GM21576 (cell line): ENCODE data around the gene PDIA5.

Experiments
- ATAC-seq: cut with Tn5 transposase; IDR thresholded peaks from one replicate; pipeline ENCODE4 v1.9.1; 2021; ENCODE audit warnings: mild to moderate bottlenecking, moderate library complexity; ENCODE audit not compliant: unreplicated experiment

The PDIA5 gene

DNA sequence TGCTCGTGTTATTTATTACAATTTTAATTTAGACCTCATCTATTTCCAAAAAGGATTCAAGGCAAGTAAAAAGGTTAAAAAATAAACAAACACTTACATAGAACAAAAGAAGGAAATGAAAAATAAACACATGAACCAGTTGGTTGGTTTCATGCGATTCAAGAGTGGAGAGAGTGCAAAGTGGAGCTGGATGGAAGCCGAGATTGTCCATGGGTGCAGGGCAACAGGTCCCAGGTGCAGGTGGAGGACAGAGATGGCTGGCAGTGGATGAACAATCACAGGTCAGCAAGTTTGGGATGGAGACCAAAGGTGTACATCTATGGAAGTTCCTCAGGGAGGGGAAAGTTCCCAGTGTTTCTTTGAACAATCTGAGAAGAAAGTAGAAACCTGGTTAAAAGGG, 27.6 kb upstream of the PDIA5 start:
- no peak for ATAC-seq

DNA sequence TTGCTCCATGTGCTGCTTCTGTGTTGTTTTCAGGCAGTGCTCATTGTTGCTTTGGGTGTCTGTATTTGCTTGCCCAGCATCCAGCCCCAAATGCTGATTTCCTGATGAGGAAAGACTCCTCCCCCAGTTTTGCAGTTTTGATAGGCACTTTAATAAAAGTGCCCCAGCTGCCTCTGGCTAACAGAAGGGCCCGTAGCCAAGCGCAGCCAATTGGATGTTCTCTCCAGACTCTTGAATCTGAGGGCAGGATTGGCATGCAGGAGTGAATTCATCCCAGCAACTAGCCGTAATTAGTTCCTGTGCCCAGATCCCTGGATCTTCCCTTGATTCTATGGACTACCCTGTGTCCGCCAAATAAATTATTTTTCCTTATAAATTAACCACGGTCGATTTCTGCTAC, 24.4 kb upstream of the PDIA5 start:
- ATAC-seq: no peak

DNA sequence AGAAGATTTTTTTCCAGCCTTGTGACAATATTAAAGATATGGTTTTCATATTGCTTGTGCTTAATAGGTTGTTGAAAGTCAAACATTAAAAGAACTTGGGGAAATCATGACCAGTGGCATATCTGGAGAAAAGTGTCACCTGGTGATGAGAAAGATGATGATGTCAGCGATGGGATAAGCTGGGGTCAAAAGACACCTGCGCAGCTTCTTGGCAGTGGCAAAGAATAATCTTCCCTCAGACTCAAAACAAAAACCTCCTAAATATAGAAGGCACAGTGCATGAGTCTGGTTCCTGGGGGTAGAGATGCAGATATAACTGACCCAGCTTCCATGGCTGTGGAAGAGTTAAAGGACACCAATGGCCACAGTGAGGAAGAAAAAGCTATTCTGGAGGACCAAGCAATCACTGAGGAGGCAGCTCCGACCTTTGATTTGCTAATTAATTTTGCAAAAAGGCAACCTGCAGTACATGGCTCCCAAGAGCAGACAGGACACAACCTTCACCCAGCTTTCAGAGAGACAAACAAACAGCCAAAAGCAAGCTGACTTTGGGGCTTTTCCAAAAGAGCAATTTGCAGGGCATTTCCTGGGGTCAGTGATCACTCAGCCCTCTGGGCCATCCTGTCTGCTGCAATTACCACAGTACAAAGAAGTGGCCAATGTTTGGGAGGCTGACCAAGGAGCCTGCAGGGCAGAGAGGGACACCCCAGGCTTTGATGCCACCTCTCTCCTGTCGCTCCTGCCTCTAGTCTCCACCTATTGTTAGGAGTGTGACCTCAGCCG, 21.7 kb upstream of the PDIA5 start:
- no peak for ATAC-seq

DNA sequence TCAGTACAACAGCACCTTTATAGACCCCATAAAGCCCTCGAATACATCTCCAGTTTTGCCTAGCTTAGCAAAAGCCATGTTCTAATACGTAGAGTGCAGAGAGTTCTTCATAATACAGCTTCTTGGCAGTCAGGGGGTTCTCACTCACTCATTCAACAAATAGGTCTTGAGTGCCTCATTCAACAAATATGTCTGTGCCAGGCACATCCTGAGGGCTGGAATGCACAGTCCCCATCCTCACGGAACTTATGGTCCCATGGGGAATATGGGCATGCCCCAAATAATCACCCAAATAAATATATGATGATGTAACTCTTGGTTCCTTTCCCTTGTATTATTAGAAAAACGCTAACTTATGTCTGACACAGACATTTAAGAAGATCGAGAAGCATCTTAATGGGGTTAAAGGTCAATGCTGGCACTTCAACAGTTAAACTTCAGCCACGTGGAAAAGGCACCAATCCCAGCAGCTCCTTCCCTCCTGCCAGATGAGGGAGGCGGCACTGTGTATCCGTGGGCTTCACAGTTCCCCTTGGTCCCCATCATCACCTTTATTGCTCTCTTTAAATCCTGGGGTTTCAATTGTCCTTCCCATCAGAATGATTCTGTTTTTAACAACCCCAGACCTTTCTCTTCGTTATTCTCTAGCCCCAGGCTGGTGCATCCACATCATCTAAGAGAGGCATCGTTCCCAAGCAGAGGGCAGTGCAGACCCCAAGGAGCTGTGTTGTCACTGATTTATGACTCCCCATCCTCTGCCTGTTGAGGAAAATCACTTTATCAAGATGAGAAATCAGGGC, 20.4 kb upstream of the PDIA5 start:
- ATAC-seq: no peak

DNA sequence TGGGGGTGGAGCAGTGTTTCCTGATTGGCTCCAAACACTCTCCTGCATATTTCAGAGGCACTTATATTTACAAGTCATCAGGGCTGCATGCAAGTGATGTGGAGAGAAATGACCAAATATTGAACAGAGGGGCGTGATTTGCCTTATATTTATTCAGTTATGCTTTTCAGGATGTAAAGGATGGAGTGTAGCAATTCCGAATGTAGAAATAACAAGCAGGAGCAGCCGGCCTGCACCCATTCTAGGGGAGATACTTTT, 19.8 kb upstream of the PDIA5 start:
- ATAC-seq: no peak

DNA sequence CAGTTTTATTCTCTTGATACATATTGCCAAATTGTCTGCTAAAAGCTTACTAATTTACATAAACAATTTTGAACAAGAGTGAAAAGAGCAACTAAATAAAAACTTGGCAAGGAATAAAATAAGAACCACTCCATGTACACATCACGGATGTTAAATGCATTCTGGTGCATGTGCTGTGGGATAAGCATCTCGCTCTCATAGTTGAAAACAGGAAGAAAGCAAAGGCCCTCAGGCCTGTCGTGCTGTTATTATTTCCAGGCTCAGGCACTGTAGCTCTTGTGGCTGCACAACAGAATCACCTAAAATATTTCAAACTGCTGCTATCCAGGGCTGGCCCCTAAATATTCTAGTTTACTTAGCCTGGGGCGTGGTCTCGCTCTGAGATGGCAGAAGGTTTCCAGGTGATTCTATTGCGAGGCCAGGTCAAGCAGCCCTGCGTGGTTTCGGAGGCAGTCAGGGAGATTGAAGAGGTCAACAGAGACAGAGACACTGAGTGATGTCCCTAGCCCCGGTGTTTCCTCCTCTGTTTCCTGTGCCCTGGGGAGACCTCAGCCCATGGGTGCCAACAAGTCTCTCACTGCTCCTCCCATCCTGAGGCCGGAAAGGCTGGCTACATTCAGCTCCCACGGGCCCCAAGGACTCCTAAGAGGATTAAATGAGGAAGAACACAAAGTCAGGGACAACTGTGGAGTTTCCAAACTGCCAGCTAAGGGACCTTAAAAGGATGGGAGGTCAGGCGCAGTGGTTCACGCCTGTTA, 18.2 kb upstream of the PDIA5 start:
- no peak for ATAC-seq

DNA sequence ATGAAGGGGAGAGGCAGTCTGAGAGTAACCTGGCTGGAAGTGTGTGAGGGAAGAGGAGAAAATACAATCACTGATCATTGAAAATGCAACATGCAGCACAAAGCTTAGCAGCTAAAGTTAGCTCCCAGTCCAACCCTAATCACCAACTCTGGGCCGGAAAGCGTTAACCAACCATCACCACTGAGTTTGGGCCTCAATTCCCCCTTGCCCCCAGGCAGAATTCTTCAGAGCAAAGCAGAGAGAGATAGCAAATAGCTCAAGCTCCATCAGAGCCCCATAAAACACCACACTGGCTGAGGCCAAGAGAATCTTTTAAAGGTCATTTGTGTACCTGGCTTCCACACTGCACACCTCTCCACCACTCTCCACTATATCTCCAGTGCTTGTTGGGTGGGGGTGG, 16.2 kb upstream of the PDIA5 start:
- no peak for ATAC-seq

DNA sequence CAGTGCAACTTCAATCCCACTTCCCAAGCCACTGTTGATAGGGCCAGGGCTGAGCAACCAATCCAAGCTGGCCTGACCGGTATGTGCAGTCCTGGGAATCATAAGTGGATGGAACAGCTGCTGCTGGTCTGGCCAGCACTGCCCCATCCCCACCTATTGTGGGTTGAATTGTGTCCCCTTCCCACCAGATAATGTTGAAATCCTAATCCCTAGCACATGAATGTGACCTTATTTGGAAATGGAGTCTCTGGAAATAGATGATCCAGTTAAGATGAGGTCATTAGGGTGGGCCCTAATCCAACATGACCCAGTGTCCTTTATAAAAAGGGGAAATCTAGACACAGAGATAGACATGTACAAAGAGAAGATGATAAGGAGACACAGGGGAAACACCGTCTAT, 13.7 kb upstream of the PDIA5 start:
- ATAC-seq: no peak

DNA sequence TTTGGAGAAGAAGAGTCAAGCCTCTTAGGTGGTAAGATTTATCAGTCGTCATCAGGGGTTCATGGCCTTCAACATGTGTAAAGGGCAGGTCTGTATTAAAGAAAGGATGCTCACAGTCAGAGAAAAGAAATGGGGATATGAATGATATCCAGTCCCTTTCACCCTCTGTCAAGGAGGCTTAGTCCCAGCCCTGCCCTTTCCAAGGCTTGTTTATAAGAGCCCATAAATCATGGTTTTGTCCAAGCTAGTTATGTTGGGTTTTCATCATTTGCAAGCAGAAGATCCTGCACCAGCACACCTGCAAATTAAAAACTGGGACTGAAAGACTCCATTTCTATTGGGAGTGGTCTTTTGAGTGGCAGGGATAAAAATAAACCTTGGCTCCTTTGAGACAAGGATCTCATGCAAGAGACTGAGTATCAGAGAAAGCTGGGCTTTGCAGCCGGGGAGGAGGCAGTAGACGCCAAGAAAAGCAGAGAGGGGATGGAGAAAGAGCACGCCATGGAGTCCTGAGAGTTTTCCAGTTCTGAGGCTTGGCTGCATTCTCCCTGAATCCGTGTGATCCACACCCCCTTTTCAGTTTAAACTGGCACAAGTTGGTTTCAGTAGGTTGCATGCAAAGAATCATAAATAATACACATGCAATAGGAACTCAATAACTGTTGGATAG, 12.6 kb upstream of the PDIA5 start:
- ATAC-seq: no peak

DNA sequence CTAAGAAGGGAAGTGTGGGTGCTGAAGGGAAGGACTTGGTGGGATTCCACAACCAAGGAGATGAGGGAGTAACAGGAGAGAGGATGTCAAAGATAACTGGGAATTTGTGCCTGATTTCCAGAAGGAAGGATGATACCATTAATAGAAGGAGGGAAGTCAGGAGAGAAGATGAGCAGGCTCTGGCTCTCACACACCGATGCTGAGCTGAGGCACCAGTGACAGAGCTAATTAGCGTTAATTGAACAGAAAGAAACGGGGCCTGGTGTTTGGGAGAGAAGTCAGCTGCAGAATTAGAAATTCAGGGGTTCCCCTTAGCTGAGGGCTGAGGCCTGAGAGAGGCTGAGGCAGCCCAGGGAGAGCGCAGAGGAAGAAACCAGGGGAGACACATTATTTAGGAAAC, 11.9 kb upstream of the PDIA5 start:
- no peak for ATAC-seq

DNA sequence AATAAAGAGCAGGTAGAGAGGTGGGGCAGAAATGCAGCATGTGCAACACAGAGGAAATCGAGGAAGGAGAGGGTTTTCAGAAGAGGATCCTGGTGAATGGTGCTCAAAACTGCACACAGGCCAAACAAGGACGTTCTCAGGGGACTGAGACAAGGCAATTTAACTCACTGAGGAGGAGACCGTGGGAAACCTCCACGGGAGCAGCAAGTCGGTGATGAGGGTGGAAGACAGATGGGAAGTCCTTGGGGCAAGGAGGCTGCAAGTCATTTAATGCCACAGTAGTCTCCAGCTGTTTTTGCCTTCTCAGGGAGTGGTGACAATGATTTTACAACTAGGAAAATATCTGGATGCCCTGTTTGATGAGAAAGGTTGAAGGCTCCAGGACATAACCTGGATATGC, 11.5 kb upstream of the PDIA5 start:
- ATAC-seq: no peak

DNA sequence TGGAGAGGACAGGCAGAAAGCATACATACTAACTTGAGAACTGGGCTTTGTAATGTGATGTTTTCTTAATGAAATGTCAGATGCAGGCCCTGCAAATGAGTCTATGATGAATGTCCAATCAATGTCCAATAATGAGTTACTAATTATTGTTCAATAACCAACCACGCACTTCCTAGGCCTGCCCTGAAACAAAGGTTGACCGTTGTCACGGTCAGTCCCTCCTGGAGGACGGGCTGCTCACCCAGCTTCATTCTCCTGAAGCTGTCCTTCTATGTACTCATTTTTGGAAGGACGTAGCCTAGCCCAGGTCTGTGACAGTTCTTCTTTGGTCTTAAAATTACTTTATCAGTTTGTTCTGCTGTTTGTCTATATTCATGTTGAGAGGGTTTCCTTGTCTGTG, 8.3 kb upstream of the PDIA5 start:
- ATAC-seq: no peak

DNA sequence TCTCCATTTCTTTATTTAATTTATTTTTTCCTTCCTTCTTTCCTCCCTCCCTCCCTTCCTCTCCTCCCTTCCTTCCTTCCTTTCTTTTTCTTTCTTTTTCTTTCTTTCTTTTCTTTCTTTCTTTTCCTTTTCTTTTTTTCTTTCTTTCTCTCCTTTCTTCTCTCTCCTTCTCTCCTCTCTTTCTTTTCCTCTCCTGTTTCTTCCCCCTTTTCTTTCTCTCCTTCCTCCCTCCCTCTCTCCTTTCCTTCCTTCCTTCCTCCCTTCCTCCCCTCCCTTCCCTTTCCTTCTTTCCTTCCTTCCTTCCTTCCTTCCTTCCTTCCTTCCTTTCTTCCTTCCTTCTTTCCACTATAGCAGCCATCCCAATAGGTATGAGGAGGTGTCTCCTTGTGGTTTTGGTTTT, 6.8 kb upstream of the PDIA5 start:
- no peak for ATAC-seq

DNA sequence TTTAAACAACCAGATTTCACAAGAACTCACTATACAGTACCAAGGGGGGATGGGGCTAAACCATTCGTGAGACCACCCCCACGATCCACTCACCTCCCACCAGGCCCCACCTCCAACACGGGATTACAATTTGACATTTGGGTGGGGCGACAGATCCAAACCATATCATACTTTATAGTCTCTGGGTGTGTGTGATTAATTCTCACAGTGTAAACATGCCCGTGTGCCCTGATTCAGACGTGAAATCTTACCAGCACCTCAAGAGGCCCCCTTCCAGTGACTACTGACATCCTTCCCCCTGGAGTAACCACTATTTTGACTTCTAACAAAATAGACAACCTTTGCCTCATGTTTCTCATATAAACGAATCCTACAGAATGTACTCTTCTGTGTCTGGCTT, 5.0 kb upstream of the PDIA5 start:
- no peak for ATAC-seq

DNA sequence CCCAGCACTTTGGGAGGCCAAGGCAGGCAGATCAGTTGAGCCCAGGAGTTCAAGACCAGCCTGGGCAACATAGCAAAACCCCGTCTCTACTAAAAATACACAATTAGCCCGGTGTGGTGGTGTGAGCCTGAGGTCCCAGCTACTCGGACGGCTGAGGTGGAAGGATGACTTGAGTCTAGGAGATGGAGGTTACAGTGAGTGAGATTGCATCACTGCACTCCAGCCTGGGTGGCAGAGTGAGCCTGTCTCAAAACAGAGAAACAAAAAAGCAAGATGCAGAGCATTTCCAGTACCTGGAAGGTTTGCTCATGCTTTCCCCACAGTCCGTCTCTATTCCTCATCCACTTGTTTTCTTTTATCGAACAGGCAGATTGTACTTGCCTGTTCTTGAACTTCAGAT, 3.8 kb upstream of the PDIA5 start:
- no peak for ATAC-seq

DNA sequence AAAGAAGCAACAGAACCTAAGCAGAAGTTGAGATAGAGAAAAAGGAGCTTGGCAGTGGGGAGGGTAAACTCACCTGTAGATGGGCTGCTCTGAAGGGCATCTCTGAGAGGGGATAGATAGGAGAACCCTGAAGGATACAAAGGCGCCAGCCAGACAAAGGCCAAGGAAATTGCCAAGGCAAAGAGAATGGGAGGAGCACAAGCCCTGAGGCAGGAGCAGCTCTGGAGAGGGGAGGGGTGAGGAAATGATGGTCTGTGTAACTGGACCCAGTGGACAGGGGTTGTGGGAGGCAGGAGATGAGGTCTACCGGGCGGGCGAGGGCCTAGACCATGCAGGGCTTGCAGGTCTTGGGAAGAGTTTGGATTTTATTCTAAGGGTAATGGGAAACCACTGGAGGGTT, 2.3 kb upstream of the PDIA5 start:
- ATAC-seq: no peak

DNA sequence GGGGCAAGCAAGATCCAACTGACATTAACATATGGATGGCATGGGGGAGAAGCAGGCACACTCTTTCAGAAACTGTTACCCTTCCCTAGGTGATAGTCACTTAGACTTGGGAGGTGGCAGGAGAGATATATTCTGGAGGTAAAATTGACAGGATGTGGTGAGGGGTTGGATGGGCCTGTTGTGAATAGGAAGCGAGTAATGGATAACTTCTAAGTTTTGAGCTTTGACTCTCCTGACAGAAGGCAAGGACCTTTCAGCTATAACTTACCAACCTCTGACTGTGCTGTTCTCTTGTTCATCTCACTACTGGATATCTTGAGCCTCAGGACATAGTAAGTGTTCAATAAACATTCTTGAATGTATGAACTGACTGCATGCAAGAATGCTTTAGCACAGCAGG, 1.9 kb upstream of the PDIA5 start:
- ATAC-seq: no peak

DNA sequence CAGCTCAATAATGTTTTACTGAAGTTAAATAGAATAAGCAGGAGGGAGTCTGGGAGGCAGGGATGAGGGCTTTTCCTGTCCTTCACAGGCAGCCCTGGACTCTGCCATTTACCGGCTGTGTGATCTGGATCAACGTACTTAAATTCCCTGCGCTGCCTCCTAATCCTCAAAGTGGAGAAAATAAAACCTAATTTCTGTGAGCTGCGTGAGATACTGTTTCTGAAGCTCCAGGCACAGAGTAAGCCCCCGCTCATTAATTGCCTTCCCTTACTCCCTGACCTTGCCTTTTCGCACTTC, 278 bp upstream of the PDIA5 start:
- ATAC-seq: no peak

DNA sequence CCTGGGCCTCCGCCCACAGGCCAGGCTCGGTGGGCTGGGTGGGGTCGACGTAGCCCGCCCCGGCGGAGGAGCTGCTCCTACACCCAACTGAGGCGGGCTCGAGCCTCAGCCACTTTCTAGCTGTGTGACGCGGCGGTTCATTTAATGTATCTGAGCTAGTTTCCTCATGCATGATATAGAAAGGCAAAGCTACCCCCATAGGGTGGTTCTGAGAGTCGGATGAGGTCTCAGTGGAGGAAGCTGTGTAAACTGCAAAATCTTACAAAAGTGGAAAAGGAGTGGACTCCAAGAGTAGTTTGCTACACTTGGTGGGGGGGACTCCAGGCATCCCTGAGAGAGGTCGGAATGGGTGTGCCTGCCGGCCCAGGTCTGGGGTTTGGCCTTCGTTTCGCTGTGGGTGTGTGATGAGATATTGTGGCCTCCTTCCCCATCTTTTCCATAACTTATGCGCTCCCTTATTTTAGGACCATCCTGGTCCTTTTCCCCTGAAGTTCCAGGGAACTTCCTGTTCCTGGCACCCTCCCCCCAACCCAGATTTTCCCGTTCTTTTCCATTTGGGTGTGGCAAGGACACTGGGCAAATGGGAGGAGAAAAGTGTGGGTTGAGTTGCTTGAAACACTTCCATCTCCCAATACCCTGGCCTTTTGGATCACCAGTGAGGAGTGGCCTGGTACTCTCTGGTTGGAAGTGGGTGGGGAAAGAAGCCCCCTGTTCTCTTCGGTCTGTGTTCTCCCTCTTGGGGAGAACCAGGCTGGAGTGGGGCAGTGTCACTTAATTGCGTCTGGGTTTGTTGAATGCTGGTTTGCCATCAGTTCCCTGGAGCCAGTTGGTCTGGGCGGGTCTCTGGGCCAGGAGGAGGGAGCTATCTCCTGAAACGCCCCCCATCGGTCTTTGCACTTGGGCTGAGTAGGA, 1.1 kb downstream of the PDIA5 start:
- peak; percentile 29 for ATAC-seq

DNA sequence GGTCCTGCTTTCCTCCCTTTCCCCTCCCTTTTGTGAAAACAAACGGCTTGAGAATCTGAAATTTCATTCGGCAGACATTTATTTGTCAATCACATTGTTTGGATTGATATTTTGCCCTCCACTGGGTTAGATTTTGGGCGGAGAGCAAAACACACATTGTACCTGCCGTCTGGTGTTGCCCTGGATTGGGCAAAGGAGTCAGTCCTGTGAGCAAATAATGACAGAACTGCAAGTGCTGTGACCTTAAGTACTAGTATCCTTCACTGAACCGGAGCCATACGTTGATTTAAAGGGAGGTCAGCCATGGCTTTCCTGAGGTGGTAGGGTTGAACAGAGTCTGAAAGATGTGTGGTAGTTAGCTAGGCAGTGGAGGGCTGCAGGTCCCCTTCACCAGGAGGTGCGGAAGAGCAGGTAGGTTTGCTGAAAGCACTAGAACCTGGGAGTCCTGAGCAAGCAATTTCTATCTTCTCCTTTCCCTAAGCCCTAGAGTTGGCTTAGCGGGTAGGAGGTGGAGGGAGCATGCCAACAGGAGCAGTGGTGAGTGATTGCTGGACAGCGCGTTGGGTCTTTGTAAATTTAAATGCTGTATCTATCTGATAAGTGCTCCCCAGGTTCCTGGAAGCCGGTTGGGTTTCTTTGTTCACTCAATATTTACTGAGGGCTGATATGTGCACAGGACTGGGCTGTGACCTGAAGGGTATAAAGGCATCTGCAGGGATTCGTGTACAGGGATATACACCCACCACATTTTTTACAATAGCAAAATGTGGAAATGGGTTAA, 2.0 kb downstream of the PDIA5 start:
- no peak for ATAC-seq
